Tracheal epithelial cell (primary cell): ENCODE measurements around the gene EEIG2. TPM values are rescaled to one million over a fixed set of nuclear protein-coding genes. Genes with fewer than 3 reads are reported as not detected.

Experiments used
- total RNA-seq: library from RNA; depleted of rRNA; stranded (reverse); fragments of >200 nt; gene quantifications from 2 replicates; pipeline ENCODE4 v1.2.1, GENCODE V29; 2014

Gene EEIG2
- total RNA-seq: 1.7 TPM in 2 replicates

GRCh38 chr1:108559215-108560186 lies at the start of gene EEIG2:
Gene EEIG2 (plus strand): TSS chr1:108560100. CDS start chr1:108560429, 329 bp downstream.

Other genes starting within 250 kb of the EEIG2 start
- gene NBPF6, start 109.8 kb upstream of the EEIG2 start, total RNA-seq: not detected in 2 replicates
- gene HENMT1, start 101.0 kb downstream of the EEIG2 start, total RNA-seq: 1.2 and 1.5 TPM in 2 replicates
- 6.7 and 9.0 TPM in 2 replicates for gene PRPF38B, start 132.2 kb downstream of the EEIG2 start, total RNA-seq
- 0.48 TPM in 1 of 2 replicates, not detected in the other for gene FNDC7, start 152.8 kb downstream of the EEIG2 start, total RNA-seq
- gene STXBP3, start 186.6 kb downstream of the EEIG2 start, total RNA-seq: 33.3 and 36.2 TPM in 2 replicates